ENCODE data around the gene ALG14.

DNA sequence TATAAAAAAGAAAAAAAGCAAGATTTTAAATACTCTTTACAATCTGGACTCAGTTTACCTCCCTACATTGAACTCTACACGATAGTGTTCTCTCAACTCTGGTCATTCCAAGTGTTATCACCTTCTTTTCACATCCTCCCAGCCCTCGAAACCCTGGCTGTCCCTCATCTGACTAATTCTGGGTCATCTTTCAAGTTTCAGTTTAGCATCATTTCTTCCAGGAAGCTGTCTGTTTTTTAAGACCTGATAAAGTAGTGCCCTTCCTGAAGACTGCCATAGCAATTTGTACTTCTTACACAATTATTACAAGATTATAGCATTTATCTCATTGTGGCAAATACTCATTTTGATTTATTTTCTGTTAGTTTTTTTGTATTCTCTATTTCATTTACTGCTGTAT lies 1.2 kb downstream of the ALG14 start:
- TF ChIP-seq CTCF (IDR thresholded peaks at IDR 0.05; ENCODE audit: low read depth, low read length, missing input control): no peak
- TF ChIP-seq, protein P1, sequence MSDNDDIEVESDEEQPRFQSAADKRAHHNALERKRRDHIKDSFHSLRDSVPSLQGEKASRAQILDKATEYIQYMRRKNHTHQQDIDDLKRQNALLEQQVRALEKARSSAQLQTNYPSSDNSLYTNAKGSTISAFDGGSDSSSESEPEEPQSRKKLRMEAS (IDR thresholded peaks at IDR 0.05): no peak
- no peak for TF ChIP-seq FOXA1 (IDR thresholded peaks at IDR 0.05)
- TF ChIP-seq YY1 (IDR thresholded peaks at IDR 0.05): no peak
- no peak for TF ChIP-seq RXRA (IDR thresholded peaks at IDR 0.05)
- TF ChIP-seq JUND (IDR thresholded peaks at IDR 0.05): no peak
- TF ChIP-seq, protein P2, sequence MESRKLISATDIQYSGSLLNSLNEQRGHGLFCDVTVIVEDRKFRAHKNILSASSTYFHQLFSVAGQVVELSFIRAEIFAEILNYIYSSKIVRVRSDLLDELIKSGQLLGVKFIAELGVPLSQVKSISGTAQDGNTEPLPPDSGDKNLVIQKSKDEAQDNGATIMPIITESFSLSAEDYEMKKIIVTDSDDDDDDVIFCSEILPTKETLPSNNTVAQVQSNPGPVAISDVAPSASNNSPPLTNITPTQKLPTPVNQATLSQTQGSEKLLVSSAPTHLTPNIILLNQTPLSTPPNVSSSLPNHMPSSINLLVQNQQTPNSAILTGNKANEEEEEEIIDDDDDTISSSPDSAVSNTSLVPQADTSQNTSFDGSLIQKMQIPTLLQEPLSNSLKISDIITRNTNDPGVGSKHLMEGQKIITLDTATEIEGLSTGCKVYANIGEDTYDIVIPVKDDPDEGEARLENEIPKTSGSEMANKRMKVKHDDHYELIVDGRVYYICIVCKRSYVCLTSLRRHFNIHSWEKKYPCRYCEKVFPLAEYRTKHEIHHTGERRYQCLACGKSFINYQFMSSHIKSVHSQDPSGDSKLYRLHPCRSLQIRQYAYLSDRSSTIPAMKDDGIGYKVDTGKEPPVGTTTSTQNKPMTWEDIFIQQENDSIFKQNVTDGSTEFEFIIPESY (IDR thresholded peaks at IDR 0.05): no peak
- no peak for TF ChIP-seq SP1 (IDR thresholded peaks at IDR 0.05)
- TF ChIP-seq TAF1 (conservative IDR thresholded peaks at IDR 0.05): no peak
- no peak for TF ChIP-seq GABPA (IDR thresholded peaks at IDR 0.05 in 1 of 2, conservative IDR thresholded peaks at IDR 0.05 in 1 of 2)
- TF ChIP-seq REST (IDR thresholded peaks at IDR 0.05): no peak
- TF ChIP-seq, protein P3, sequence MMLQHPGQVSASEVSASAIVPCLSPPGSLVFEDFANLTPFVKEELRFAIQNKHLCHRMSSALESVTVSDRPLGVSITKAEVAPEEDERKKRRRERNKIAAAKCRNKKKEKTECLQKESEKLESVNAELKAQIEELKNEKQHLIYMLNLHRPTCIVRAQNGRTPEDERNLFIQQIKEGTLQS (IDR thresholded peaks at IDR 0.05): no peak
- TF ChIP-seq HNF4G (IDR thresholded peaks at IDR 0.05): no peak
